K562 (cell line): ENCODE data around the gene CACNG6.

Experiments
- ATF3 ChIP-seq, 2 experiments: fragments of 450-650 bp in 1 of 2; sonication (generic) in 1 of 2; formaldehyde crosslinking in 1 of 2; IDR thresholded peaks in 1 of 2; conservative IDR thresholded peaks in 1 of 2; 2 replicates each; pipeline versions ENCODE4 v1.6.1 to v1.8.1; 2016 to 2023; ENCODE audit warnings: mild to moderate bottlenecking in 2 of 2, moderate library complexity in 2 of 2, inconsistent platforms in 1 of 2, missing genetic modification reagents in 1 of 2
- CBX8 ChIP-seq: fragments of 200-600 bp; sonication (generic); IDR thresholded peaks from 2 replicates; pipeline ENCODE4 v1.6.1; 2012; ENCODE audit warnings: borderline replicate concordance, mixed run types, low read depth, mild to moderate bottlenecking, moderate library complexity, mixed read lengths, low read length, control low read depth, inconsistent platforms; ENCODE audit not compliant: poor library complexity, severe bottlenecking; ENCODE audit errors: extremely low read depth
- CTCF ChIP-seq, 3 experiments: IDR thresholded peaks in 2 of 3; conservative IDR thresholded peaks in 1 of 3; 2 replicates each; pipeline ENCODE4 v1.5.1; 2011 to 2012; ENCODE audit warnings: low read length in 3 of 3, mild to moderate bottlenecking in 3 of 3, control low read depth in 2 of 3, improper control_type of control experiment in 1 of 3, inconsistent platforms in 1 of 3, low read depth in 1 of 3, mixed read lengths in 1 of 3, moderate library complexity in 1 of 3; ENCODE audit not compliant: insufficient read depth in 2 of 3
- EP300 ChIP-seq: IDR thresholded peaks from 2 replicates; pipeline ENCODE4 v1.6.1; 2012; ENCODE audit warnings: low read length, improper control_type of control experiment
- KLF1 ChIP-seq: fragments of 450-650 bp; IDR thresholded peaks from 2 replicates; pipeline ENCODE4 v1.6.1; 2016; ENCODE audit warnings: missing genetic modification characterization, missing compliant biosample characterization
- KLF10 ChIP-seq: fragments of 250-450 bp; sonication (Bioruptor Pico); IDR thresholded peaks from 2 replicates; pipeline ENCODE4 v1.6.1; 2021; ENCODE audit warnings: matching md5 sums
- MYNN ChIP-seq, 2 experiments: sonication (generic); formaldehyde crosslinking in 1 of 2; IDR thresholded peaks; 2 replicates each; pipeline versions ENCODE4 v1.5.0 to v1.6.1; 2016 to 2020; ENCODE audit warnings: antibody characterized with exemption in 1 of 2, missing genetic modification reagents in 1 of 2
- RAD51 ChIP-seq: fragments of 450-650 bp; IDR thresholded peaks from 2 replicates; pipeline ENCODE4 v1.7.1; 2016; ENCODE audit warnings: low read depth, mild to moderate bottlenecking, borderline replicate concordance
- ZFP30 ChIP-seq: fragments of 250-450 bp; sonication (Bioruptor Pico); IDR thresholded peaks from 2 replicates; pipeline ENCODE4 v1.8.0; 2022; ENCODE audit warnings: moderate library complexity, mild to moderate bottlenecking, inconsistent platforms, borderline replicate concordance
- ZHX1 ChIP-seq: fragments of 150-350 bp; conservative IDR thresholded peaks from 2 replicates; pipeline ENCODE4 v1.6.1; 2014; ENCODE audit warnings: low read length
- ZNF561 ChIP-seq: fragments of 450-650 bp; formaldehyde crosslinking; conservative IDR thresholded peaks from 2 replicates; pipeline ENCODE4 v1.4.0; 2020; ENCODE audit warnings: mild to moderate bottlenecking, moderate library complexity
- TF ChIP-seq, protein P1 (sequence below), 2 experiments: fragments of 450-650 bp; formaldehyde crosslinking in 1 of 2; IDR thresholded peaks; 2 replicates each; pipeline versions ENCODE4 v1.4.0 to v1.6.1; 2014 to 2020; ENCODE audit warnings: mild to moderate bottlenecking in 2 of 2, borderline replicate concordance in 1 of 2, low read depth in 1 of 2

GRCh38 chr19:53969366-53969765 lies 22.1 kb upstream of the CACNG6 start:
- TF ChIP-seq ATF3 (IDR thresholded peaks at IDR 0.05) (no peak), ATF3 (CRISPR knock-in tag; conservative IDR thresholded peaks at IDR 0.05) (no peak), MYNN (IDR thresholded peaks at IDR 0.05) (no peak), MYNN (CRISPR knock-in tag; IDR thresholded peaks at IDR 0.05) (no peak), ZHX1 (no peak), KLF1 (tag) (no peak), RAD51 (no peak), KLF10 (CRISPR knock-in tag) (no peak), ZFP30 (CRISPR knock-in tag) (no peak), ZNF561 (CRISPR knock-in tag) (no peak), EP300 (no peak), CBX8 (no peak), CTCF (IDR thresholded peaks at IDR 0.05 in 2 of 3, conservative IDR thresholded peaks at IDR 0.05 in 1 of 3; ENCODE audit: insufficient read depth in 2 of 3, low read depth in 1 of 3, low read length in 3 of 3) (no peak)
- TF ChIP-seq, protein P1, sequence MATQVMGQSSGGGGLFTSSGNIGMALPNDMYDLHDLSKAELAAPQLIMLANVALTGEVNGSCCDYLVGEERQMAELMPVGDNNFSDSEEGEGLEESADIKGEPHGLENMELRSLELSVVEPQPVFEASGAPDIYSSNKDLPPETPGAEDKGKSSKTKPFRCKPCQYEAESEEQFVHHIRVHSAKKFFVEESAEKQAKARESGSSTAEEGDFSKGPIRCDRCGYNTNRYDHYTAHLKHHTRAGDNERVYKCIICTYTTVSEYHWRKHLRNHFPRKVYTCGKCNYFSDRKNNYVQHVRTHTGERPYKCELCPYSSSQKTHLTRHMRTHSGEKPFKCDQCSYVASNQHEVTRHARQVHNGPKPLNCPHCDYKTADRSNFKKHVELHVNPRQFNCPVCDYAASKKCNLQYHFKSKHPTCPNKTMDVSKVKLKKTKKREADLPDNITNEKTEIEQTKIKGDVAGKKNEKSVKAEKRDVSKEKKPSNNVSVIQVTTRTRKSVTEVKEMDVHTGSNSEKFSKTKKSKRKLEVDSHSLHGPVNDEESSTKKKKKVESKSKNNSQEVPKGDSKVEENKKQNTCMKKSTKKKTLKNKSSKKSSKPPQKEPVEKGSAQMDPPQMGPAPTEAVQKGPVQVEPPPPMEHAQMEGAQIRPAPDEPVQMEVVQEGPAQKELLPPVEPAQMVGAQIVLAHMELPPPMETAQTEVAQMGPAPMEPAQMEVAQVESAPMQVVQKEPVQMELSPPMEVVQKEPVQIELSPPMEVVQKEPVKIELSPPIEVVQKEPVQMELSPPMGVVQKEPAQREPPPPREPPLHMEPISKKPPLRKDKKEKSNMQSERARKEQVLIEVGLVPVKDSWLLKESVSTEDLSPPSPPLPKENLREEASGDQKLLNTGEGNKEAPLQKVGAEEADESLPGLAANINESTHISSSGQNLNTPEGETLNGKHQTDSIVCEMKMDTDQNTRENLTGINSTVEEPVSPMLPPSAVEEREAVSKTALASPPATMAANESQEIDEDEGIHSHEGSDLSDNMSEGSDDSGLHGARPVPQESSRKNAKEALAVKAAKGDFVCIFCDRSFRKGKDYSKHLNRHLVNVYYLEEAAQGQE (IDR thresholded peaks at IDR 0.05; ENCODE audit: borderline replicate concordance) = no peak
- TF ChIP-seq, protein P1 (CRISPR knock-in tag; IDR thresholded peaks at IDR 0.05; ENCODE audit: low read depth) = no peak
